Left kidney (tissue), 2 donors: ENCODE measurements around the gene PFDN4. TPM values are rescaled to one million over a fixed set of nuclear protein-coding genes. Genes with fewer than 3 reads are reported as not detected.
"Not testable (repeated sequence)": the region's sequence is repeated elsewhere in the genome, so short reads cannot be mapped to it uniquely, and the experiment has no call there.

Experiments
- DNase-seq: peaks from one replicate; pipeline ENCODE4 v3.0.0-alpha.2; 2013
- polyA plus RNA-seq: library from polyadenylated mRNA; unstranded; fragments of 120-200 nt; gene quantifications from one replicate; pipeline ENCODE4 v1.2.1, GENCODE V29; 2013; ENCODE audit not compliant: insufficient read length

PFDN4 gene
- polyA plus RNA-seq, 1 donor = 67.1 TPM

DNA sequence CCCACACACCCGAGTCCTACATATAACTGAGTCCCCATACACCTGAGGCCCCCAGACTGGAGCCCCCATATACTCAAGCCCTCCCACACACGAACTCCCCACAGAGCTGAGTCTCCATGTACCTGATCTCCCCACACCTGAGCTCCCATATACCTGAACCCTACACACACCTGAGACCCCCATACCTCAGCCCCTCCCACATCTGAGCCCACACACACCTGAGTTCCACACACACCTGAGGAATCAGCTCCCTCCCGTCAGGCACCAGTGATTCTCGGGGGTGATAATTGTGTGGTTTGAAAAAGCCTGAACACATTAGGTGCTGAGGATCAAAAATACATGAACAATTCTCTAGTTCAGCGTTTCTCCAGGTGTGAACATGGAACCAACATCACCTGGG lies 15.4 kb downstream of the PFDN4 start:
- DNase-seq = no peak

DNA sequence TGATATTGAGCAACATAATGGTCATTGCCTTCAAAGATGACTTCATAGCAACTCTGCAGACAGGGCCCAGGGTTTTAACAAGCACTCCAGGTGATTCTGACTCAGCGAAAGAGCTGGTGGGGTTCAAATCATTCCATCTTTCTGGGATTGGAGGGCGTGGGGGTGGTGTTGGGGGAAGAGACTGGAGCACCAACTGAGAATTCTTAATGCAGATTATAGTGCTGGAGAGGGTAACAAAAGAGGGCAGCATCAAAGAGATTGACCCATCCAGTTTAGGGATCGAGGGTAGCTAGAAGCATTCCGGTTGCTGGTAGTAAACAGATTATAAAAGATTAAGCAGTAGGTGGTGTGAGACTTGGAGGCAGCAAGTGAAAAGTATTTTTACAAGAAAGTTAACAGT lies 15.9 kb downstream of the PFDN4 start:
- no peak for DNase-seq

DNA sequence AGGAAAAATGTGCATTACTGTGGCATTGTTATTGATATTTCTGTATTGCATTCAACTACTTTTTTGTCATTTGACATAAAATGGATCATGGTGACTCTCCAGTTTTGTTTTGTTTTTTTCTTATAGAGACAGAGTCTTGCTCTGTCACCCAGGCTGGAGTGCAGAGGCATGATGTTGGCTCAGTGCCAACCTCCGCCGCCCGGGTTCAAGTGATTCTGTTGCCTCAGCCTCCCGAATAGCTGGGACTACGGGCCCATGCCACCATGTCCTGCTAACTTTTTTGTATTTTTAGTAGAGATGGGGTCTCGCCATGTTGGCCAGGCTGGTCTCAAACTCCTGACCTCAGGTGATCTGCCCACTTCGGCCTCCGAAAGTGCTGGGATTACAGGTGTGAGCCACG lies 16.8 kb downstream of the PFDN4 start:
- not testable (repeated sequence) for DNase-seq

DNA sequence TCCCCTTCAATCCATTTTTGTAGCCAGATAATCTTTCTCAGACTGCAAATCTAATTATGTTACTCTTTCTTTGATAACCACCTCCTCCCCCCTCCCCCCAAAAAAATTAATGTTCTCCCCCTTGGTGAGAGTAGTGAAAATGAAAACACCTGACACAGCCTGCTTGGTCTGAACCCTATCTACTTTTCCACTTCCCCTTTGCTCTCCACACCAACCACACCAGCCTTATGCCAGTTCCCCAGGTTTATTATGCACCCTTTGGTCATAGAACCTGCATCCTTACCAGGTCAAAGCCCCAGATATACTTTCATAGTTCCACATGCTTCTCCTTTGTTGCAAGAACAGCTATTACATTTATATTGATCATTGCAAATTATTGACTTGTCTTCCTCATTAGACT lies 19.4 kb downstream of the PFDN4 start:
- no peak for DNase-seq

DNA sequence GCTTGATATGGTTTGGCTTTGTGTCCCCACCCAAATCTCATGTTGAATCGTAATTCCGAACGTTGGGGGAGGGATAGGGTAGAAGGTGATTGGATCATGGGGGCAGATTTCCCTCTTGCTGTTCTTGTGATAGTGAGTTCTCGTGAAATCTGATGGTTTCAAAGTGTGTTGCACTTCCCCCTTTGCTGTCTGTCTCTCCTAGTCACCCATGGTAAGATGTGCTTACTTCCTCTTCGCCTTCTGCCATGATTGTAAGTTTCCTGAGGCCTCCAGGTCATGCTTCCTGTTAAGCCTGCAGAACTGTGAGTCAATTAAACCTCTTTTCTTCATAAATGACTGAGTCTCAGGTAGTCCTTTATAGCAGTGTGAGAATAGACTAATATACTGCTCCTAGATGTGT lies 19.9 kb downstream of the PFDN4 start:
- no peak for DNase-seq

DNA sequence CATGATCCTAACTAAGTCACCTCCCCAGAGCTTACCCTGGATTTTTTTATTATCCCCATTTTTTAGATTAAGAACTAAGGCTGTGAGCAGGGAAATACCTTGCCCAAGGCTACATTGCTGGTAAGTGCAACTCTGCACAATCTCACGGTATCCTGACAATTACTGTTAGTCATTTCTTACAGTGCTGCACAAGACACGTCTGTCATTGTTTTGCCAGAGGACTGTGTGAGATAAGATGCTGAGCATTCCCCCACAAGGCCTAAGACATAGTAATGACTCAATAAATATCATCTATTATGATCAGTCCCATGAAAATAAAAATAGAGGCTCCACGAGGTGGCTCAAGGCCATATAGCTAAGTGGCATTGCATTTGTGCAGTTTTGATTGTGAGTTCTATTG lies 21.0 kb downstream of the PFDN4 start:
- DNase-seq = no peak

DNA sequence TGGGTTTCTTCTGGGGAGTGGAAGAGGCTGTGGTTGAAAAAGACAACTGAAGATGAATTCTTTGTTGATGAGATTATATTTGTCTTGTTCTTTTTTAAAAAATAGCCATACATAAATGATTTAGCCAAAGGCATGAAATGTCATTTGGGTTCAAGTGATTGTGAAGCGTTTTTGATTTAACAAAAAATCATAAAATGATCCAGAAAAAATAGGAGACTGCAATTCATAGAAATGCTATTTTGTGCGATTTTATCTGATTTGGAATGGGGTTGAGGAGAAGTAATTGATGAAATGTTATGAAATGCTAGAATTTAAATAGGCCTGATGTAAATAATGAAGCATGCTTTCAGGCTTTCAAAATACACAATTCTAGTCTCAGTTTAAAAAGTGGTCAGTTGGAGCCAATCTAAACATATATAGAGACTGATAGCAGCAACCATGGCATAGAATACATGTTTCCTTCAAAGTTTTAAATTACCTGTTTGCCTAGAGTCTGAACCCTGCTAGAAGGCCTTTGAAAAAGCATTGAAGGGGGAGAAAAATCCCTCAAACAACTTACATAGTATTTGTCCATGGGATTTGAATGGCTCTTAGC lies 21.8 kb downstream of the PFDN4 start:
- DNase-seq = no peak

DNA sequence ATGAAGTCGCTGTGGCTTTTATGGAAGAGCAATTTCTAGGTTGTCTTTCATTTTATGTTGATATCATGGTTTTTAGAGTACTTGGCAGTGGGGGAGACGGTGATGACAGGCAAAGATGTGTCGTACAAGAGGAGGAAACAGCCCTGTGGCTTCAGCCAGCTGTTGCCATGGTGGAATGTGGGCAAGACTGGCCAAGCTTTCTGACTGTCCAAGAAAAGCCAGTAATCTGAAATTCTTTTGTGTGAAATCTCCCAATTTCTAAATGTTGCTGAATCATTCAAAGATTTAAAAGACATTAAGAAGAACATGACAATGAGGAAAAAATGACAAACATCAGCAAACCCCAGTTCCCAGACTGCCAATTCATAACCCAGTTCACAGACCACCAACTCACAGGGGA lies 23.1 kb downstream of the PFDN4 start:
- no peak for DNase-seq

DNA sequence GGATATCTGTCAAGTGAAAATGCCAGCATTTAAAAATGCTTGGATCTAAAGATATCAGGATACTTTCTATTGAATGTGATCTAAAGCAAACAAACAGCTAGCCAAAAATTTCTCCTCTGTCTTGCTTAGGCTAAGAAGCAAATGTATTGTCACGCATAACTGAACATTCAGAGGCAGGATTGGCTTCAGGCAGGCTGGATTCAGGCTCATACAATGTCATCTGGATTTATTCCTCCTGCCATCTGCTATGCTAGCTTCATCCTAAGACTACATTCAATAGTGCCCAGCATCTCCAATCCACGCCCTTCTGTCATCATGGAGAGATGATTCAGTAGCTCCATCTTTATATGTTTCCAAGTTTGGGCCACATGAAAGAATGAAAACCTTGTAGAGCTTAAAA lies 27.1 kb downstream of the PFDN4 start:
- no peak for DNase-seq

DNA sequence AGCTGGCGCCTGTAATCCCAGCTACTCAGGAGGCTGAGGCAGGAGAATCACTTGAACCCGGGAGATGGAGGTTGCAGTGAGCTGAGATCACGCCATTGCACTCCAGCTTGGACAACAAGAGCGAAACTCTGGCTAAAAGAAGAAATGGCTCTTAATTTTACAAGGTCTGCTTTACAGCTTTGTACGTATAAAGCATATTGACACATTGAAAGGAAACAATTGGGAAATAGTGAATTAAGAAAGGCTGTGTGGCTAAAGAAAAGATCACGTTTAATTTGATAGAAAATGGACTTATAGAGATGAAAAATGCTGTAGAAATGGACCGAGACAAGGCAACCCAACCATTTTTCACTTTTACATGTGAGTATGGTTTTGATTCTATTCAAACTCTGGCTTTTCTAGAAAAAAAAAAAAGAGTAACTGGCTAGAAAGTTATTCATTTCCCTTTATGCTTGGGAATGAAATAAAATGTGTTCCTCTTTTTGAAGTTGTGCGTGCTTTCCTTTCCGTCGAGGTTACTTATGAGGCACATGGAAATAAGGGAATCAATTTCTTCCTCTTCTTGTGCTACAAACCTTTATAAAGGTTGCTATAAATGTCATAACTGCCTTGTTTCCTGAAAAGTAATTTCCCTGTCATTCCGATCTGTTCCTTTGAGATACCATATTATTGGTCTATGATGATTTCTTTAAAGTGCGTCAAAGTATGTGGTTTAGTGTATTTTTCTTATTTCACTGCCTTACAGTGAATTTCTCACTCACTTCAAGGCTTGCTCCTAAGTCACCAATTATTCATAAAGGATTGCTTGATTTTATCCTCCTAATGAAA lies 29.4 kb downstream of the PFDN4 start:
- DNase-seq = no peak

DNA sequence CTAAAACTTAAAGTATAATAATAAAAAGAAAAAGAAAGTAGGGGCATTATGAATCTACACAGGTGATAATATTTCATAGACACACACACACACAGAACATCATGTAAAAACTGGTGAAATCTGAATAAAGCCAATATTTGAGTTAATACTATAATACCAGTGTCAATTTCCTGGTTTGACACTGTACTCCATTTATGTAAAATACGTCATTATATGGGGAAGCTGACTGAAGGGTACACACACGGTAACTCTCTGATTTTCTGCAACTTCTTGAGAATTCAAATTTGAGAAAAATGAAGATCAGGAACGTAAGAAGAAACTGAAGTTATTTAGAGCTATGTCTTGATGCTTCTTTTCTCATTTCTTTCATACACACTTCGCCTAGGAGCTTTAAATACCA lies 36.2 kb downstream of the PFDN4 start:
- no peak for DNase-seq

DNA sequence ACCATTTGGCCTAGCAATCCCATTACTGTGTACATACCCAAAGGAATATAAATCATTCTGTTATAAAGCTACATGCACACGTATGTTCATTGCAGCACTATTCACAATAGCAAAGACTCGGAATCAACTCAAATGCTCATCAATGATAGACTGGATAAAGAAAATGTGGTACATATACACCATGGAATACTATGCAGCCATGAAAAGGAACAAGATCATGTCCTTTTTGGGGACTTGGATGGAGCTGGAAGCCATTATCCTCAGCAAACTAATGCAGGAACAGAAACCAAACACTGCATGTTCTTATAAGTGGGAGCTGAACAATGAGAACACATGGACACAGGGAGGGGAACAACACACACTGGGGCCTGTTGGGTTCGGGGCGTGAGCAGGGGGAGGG lies 40.8 kb downstream of the PFDN4 start:
- not testable (repeated sequence) for DNase-seq

DNA sequence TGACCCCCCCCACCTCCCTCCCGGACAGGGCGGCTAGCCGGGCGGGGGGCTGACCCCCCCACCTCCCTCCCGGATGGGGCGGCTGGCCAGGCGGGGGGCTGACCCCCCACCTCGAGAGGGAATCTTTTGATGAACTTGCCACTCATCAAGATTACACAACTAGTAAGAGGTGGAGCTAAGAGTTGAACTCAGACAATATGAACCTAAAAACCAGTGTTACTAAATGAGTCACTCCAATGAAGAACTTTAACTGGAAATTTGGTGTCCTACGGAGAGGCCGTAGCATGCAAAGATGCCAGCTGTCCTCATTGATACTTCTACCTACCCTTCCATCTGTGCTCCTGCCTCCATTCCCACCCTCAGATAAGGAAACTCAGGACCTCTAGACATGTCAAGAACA lies 42.8 kb downstream of the PFDN4 start:
- no peak for DNase-seq

DNA sequence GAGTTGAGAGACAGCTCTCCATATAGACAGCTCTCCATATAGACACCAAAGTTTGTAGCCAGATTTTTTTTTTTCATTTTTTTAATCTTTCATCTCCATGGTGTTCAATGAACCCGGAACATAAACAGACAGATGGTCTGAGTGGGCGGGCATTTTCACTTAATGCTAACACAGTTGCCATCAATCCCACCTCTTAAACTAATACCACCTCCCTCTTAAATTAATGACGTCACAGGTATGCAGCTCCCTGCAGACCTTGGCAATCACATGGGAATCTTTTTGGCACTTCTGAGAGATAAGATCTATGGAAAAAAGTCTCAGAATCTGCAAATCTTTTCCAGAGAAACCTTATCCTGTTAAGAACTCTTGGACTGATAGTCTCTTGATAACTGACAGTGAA lies 43.2 kb downstream of the PFDN4 start:
- DNase-seq = no peak

DNA sequence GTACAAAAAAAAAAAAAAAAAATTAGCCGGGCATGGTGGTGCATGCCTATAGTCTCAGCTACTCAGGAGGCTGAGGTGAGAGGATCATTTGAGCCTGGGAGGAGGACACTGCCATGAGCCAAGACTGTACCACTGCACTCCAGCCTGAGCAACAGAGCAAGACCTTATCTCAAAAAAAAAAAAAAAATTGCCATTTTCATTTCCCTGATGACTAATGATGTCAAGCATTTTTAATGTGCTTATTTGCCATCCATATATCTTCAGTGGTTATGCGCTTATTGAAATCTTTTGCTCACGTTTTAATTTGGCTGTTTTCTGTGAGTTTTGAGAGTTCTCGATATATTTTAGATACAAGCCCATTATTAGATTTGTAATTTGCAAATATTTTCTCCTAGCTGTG lies 46.7 kb downstream of the PFDN4 start:
- DNase-seq = no peak

DNA sequence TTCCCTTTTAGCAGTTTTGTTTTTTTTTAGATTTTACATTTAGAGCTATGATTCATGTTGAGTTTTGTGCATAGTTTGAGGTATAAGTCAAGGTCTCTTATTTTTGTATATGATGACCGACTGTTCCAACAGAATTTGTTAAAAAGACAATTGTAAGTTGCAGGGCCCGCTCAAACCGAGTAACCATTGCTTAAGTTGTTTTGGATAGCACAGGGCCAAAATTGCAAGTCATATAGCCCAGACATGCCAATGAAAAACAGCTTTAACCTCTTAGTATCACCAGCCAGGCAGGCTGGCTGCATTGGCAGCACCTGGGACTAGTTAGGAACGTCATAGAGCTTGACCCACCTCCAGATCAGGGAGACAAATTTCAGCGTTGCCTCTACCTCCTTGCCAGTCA lies 47.3 kb downstream of the PFDN4 start:
- no peak for DNase-seq

DNA sequence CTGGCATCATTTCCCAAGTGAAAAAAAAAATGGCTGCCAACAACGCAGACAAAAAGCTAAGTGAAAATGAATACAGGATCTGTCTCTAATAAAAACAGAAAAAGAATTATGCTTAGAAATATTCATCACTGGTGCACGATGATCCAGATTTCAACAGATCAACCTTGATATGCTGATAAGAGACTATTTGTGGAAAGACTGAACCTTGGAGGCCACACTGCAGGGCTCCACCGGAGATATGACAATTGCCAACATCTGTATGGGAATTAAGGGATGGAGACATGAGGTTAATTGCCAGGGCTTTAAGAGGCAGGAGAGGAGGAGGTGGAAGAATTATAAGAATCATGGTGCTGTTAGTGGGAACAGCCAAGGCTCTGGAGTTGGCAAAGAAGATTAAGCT lies 48.3 kb downstream of the PFDN4 start:
- DNase-seq = no peak

DNA sequence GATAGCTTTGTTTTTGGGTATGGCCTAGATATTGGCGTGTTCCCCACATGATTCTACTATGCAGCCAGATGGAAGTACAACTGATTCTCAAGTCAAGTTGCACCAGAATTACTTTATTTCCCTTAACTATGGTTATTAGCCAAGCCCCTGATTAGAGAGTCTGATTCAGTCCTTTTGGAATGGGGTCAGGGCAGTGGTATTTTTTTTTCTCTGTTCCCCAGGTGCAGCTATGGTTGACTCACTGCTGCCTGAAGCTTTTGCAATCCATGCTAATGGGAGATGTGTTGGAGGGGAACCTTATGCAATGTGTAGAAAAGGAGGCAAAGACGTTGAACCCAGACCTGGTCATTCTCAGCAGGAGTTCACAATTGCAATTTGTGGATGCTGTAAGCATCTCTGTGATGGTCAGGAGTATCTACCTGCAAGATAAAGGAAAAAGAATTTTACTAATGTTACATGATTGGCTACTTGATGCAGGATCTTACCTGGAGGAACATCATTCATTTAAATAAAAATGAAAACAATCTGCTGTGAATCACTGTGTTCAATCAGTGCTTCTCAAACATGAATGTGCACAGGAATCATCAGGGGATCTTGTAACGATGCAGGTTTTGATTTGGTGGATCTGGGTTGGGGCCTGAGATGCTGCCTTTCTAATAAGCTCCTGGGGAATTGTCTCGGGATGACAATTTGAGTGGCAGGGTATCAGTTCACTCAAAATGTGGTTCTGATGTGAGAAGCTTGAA lies 49.4 kb downstream of the PFDN4 start:
- DNase-seq = no peak

DNA sequence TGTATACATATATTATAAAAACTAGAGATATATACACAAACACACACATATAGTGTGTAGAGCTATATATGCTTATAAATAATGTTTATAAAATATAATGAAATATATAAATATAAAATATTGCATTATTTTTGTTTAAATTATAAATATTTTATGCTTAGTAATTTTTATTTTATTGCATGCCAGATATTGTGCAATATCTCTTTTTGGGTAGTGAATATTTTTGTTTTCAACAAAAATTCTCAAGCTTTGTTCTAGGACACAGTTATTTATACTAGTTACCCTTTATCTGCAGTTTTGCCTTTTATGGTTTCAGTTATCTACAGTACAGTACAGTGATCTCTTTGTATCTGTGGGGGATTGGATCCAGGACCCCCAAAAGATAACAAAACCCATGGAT lies 52.2 kb downstream of the PFDN4 start:
- no peak for DNase-seq

DNA sequence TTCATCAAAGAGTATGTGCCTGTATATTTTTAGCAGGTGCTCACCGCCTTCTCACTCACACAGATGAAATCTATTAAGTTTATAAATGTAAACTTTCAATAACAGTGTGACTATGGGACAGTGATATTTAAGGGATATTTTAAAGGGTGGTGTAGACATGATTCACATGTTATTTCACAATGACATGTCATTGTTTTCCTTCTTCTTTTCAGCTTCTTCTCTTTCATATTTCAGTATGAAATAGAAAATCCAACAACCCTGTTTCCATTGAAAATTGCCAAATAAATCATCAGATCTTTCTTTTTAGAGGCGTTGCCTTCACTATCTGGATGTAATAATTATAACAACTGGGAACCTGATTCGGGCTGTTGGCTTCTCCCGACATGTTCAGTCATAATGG lies 54.8 kb downstream of the PFDN4 start:
- no peak for DNase-seq

DNA sequence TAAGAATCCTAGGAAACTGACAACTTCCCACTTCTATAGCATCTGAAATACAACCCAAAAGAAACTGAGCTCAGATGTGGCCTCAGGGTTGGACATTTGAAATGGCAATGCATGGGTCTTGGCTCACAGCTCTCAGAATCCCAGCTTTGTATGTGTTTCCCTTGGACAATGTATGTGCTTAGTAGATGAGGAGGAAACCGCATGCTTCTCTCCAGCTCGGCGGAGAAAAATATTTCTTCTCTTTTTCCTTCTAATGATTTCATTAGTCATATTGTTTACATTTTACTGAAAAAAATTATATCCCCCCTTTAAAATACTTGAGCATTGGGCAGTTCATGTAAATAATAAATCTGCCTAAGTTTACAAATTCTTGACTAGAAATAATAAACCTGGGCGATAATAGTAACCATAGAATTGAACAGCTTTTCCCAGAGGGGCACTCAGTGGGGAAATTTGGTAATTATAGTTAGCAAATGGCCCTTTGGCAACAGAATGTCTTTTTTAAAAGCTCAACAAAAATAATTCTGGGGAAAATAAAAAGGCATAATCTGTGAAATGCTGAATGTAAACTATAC lies 55.3 kb downstream of the PFDN4 start:
- no peak for DNase-seq

DNA sequence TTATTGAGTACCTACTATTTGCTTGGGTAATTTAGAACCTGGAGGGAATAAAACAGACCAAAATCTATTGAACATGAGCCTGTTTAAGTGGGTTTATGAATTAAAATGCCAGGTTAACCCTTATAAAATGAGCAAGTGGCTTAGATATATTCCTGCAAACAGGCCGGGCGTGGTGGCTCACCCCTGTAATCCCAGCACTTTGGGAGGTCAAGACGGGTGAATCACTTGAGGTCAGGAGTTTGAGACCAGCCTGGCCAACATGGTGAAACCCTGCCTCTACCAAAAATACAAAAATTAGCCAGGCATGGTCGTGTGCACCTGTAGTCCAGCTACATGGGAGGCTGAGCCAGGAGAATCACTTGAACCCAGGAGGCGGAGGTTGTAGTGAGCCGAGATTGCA lies 57.9 kb downstream of the PFDN4 start:
- DNase-seq = not testable (repeated sequence)

DNA sequence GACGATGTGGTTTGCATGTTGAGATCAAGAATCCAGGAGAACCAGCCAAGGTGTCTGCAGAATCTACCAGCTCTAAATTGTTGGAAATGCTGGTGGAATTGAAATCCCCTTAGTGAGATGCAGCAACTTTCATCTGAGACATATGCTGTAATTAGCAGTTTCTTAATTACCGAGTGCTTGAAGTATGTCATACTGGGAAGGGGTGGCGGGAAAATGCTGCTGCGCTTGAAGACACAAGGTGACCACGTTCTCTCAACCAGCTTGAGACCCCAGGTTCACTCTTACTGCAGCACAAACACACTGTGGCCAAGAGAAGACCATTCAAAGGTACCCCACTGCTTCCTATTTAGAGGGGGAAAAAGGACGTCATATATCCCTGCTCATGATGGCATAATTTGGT lies 59.0 kb downstream of the PFDN4 start:
- DNase-seq = no peak
